Stomach (tissue), 9 donors: Measurements from ENCODE around the gene SLC22A31. TPM values are rescaled to one million over a fixed set of nuclear protein-coding genes. Genes with fewer than 3 reads are reported as not detected.

Experiments
- DNase-seq, 2 donors: peaks; one replicate each; pipeline versions ENCODE4 v3.0.0 to v3.0.0-alpha.2; 2013 to 2019
- H3K27ac ChIP-seq, 5 donors: fragments of 200-600 bp in 4 of 5; sonication (generic) in 4 of 5; one replicate each; pipeline ENCODE4 v1.5.1; 2013 to 2019; ENCODE audit warnings: mild to moderate bottlenecking in 1 of 5, moderate library complexity in 1 of 5
- H3K27me3 ChIP-seq, 3 donors: fragments of 200-600 bp; sonication (generic); one replicate each; pipeline ENCODE4 v1.5.1; 2017 to 2019; ENCODE audit warnings: mixed run types in 1 of 3
- H3K36me3 ChIP-seq, 4 donors: fragments of 200-600 bp; sonication (generic); 1 replicate in 3 of 4; 2 replicates in 1 of 4; pipeline ENCODE4 v1.5.1; 2016 to 2019
- H3K4me1 ChIP-seq, 4 donors: fragments of 200-600 bp; sonication (generic); one replicate each; pipeline ENCODE4 v1.5.1; 2016 to 2019
- H3K4me3 ChIP-seq, 4 donors: fragments of 200-600 bp; sonication (generic) in 3 of 4; one replicate each; pipeline ENCODE4 v1.5.1; 2016 to 2019; ENCODE audit warnings: mild to moderate bottlenecking in 1 of 4
- H3K9me3 ChIP-seq, 4 donors: fragments of 200-600 bp; sonication (generic); one replicate each; pipeline ENCODE4 v1.5.1; 2016 to 2019
- EP300 ChIP-seq: sonication (generic); formaldehyde crosslinking; IDR thresholded peaks from one replicate; pipeline ENCODE4 v1.6.1; 2017; ENCODE audit warnings: antibody characterized with exemption
- POLR2A ChIP-seq, 4 donors: fragments of 450-650 bp; IDR thresholded peaks; one replicate each; pipeline ENCODE4 v1.6.1; 2016; ENCODE audit warnings: antibody characterized with exemption in 4 of 4, control low read depth in 2 of 4, mild to moderate bottlenecking in 1 of 4, moderate library complexity in 1 of 4
- POLR2AphosphoS5 ChIP-seq, 3 donors: sonication (generic); formaldehyde crosslinking; IDR thresholded peaks; one replicate each; pipeline ENCODE4 v1.6.1; 2016; ENCODE audit warnings: antibody characterized with exemption in 3 of 3
- WGBS, 5 donors: extraction: QIAGEN DNeasy Blood & Tissue Kit in 3 of 5; methylation state at CpG; one replicate each; pipeline versions ENCODE4 v1.1.5 to v1.1.7; 2013 to 2018; 5-methylcytosine and 5-hydroxymethylcytosine counted together
- intact Hi-C: fragments of 100-400 bp; cut with DNase I; formaldehyde crosslinking; loops from one replicate; pipeline ENCODE4 v1.15.1; 2023; ENCODE audit warnings: low total_unique reads
- polyA plus RNA-seq, 3 donors: library from polyadenylated mRNA; stranded (reverse); fragments of 200-250 nt; gene quantifications; one replicate each; pipeline ENCODE4 v1.2.3, GENCODE V29; 2013
- total RNA-seq, 5 donors: library from RNA; depleted of rRNA; stranded (reverse); fragments of >200 nt; gene quantifications; one replicate each; pipeline versions ENCODE4 v1.1.0 to v1.2.3, GENCODE V29; 2014 to 2016
- TF ChIP-seq, protein P1 (sequence below), 7 experiments: fragments of 450-650 bp in 4 of 7; fragments of 200-600 bp in 3 of 7; sonication (generic) in 3 of 7; IDR thresholded peaks; one replicate each; pipeline ENCODE4 v1.5.1; 2016 to 2019; ENCODE audit warnings: antibody characterized with exemption in 7 of 7, control low read depth in 2 of 7, mild to moderate bottlenecking in 1 of 7
- donor health status: healthy with polysubstance abuse.
- donor health status: Bipolar disorder and iron deficiency.
- donor health status: healthy.

SLC22A31 gene
- total and polyA plus RNA-seq, 8 donors = 1.4 to 6.4 (median 2.8) TPM; not detected in 4

DNA sequence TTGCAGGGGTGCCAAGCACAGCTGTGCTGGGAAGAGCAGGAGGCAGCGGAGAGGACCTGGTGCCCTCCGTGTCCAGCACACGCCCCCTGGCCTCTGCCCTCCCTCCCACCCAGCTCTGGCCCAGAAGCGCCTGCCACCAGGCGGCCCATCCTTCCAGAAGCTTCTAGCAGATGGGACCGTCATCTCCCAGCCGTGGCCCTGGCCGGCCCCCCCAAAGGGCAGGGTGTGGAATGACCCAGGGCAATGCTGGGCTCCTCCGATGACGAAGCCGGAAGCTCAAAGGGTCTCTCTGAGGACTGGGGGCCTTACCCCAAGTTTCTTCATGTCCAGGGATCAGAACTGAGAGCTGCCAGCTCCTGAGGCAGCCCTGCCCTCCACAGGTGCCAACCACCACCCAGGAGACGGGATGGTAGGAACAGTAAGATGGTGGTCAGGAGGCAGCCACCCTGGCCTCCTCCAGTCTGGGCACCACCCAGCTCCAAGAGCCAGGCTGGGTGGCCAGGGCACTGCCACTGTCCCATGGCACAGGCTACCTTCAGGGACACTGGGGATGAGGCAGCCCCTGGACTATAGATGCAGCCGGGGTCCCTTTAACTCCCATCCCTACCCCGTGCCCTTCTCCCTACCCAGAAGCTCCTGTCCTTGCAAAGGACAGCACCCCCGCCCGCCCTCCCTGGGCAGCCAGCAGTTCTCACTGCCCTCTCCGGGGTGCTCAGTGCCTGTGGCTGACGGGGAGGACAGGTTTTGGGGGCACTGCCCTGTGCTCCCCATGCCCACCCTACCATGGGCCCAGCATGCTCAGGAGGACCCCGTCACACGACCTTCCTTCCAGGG is 35.3 kb downstream of the SLC22A31 start:
- H3K27ac ChIP-seq = no peak overlapping the region
- no peak overlapping the region for H3K4me3 ChIP-seq
- peaks cover 7 to 11% (median 9%) of the 10 kb centered on the region in 4 donors for H3K4me1 ChIP-seq
- 70 to 83% (median 75%) methylated on average over 11 to 20 of the region's 20 CpGs for WGBS, 5 donors
- intact Hi-C loops = loop anchor here (5.0 kb wide), 1 partner anchor 223 kb away; no protein-coding TSS in a partner anchor
- DNase-seq = no peak
- no peaks in the 10 kb centered on the region for H3K36me3 ChIP-seq
- no peaks in the 10 kb centered on the region for H3K9me3 ChIP-seq
- H3K27me3 ChIP-seq = peaks cover 0 to 88% (median 46%) of the 10 kb centered on the region in 3 donors
- TF ChIP-seq EP300 (no peak), POLR2A (IDR thresholded peaks at IDR 0.05) (no peak), POLR2AphosphoS5 (IDR thresholded peaks at IDR 0.05) (no peak)
- TF ChIP-seq, protein P1, sequence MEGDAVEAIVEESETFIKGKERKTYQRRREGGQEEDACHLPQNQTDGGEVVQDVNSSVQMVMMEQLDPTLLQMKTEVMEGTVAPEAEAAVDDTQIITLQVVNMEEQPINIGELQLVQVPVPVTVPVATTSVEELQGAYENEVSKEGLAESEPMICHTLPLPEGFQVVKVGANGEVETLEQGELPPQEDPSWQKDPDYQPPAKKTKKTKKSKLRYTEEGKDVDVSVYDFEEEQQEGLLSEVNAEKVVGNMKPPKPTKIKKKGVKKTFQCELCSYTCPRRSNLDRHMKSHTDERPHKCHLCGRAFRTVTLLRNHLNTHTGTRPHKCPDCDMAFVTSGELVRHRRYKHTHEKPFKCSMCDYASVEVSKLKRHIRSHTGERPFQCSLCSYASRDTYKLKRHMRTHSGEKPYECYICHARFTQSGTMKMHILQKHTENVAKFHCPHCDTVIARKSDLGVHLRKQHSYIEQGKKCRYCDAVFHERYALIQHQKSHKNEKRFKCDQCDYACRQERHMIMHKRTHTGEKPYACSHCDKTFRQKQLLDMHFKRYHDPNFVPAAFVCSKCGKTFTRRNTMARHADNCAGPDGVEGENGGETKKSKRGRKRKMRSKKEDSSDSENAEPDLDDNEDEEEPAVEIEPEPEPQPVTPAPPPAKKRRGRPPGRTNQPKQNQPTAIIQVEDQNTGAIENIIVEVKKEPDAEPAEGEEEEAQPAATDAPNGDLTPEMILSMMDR (IDR thresholded peaks at IDR 0.05) = no peak

DNA sequence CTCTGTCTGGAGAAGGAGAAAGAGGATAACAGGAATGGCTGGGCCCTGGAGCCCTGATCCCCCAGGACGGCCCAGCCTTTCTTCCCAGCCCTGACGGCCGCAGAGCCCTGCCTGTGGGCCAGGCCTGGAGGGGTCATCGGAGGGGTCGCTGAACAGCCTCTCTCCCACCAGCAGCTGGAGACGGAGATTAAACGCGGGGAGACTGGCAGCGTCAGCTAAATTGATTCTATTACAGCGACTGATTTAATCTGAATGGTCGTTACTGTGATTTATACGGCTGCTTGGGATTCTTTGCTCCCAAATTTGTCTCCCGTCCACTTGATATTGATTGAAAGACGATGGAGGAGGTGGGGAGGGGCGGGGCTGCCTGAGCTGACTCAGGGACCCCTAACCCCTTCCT is 35.9 kb downstream of the SLC22A31 start:
- peaks cover 6 to 10% (median 9%) of the 10 kb centered on the region in 4 donors for H3K4me1 ChIP-seq
- TF ChIP-seq POLR2AphosphoS5 (IDR thresholded peaks at IDR 0.05) = no peak
- TF ChIP-seq EP300 = no peak
- TF ChIP-seq, protein P1 (IDR thresholded peaks at IDR 0.05) = no peak
- TF ChIP-seq POLR2A (IDR thresholded peaks at IDR 0.05) = no peak
- H3K27me3 ChIP-seq = peaks cover 0 to 88% (median 46%) of the 10 kb centered on the region in 3 donors
- intact Hi-C loops = no loop called here
- no peak overlapping the region for H3K27ac ChIP-seq
- 49 to 64% (median 54%) methylated on average over 15 of the region's 15 CpGs for WGBS, 5 donors
- no peaks in the 10 kb centered on the region for H3K36me3 ChIP-seq
- H3K9me3 ChIP-seq = no peaks in the 10 kb centered on the region
- no peak for DNase-seq
- H3K4me3 ChIP-seq = no peak overlapping the region

DNA sequence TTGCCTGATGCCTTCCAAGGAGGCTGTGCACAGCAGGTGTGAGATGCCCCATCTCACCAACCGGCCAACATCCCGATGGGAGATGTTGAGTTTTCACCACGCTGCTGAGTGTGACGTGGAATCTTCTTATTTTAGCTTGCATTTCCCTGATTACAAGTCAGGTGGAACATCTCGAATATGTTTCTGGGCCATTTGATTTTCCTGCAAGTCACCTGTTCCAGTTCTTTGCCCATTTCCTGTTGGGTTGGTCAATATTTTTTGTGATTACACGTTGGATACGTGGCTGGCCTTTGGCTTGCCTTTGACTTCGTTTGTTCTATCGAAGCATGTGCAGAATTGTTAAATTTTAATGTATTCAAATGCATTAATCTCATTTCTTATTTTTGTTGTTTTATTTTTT is 37.0 kb downstream of the SLC22A31 start:
- Histone ChIP-seq H3K36me3 (no peaks in the 10 kb centered on the region), H3K27me3 (peaks cover 0 to 79% (median 35%) of the 10 kb centered on the region in 3 donors), H3K9me3 (no peaks in the 10 kb centered on the region), H3K4me3 (no peak overlapping the region), H3K4me1 (peaks cover 6 to 10% (median 9%) of the 10 kb centered on the region in 4 donors), H3K27ac (no peak overlapping the region)
- DNase-seq = no peak
- intact Hi-C loops = no loop called here
- TF ChIP-seq EP300 = no peak
- TF ChIP-seq POLR2AphosphoS5 (IDR thresholded peaks at IDR 0.05) = no peak
- TF ChIP-seq, protein P1 (IDR thresholded peaks at IDR 0.05) = no peak
- no peak for TF ChIP-seq POLR2A (IDR thresholded peaks at IDR 0.05)
- WGBS, 5 donors = 77 to 81% (median 78%) methylated on average over 9 of the region's 9 CpGs

DNA sequence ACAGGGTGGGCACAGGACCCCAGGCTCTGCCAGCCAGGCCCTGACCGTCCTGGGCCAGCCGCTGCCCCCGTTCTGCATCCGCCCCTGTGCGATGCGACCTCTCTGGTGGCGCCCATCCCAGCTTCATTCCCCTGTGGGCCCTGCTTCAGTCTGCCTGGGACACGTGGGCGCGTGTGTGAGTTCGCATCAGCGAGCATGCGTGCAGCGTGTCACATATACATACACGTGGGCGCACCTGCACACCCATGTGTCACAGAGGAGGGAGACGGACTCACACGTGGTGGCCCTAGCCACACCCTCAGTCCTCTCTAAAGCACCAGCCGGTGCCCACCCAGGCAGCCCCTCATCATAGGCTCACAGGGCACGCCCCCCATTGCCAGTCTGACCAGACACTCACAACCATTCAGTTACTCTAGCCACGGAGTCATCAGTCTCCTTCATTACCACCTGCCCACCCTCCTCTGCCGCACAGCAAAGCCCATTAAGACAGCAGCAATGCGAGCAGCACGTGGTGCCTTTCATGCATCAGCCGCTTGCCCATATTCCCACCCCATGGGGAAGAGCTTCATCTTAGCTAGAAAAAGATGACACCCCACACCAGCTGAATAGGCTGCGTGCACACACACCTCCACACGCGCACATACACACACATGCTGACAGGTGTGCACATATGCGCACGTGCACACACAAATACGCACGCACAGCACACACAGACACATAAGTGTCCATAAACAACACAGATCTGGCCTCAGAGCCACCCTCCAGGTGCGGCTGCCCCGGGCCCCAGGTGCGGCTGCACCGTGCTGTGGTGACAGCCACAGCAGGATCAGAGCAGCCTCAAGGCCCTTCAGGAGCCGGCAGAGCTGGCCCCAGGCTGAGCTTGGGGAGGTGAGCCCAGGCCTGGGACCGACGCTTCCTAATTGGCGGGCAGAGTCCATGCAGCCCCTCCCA is 38.3 kb downstream of the SLC22A31 start:
- Histone ChIP-seq H3K36me3 (no peaks in the 10 kb centered on the region), H3K27me3 (peaks cover 0 to 66% (median 22%) of the 10 kb centered on the region in 3 donors), H3K4me1 (peaks cover under 1 to 6% (median 3%) of the 10 kb centered on the region in 4 donors), H3K9me3 (no peaks in the 10 kb centered on the region), H3K27ac (no peak overlapping the region), H3K4me3 (no peak overlapping the region)
- DNase-seq = no peak
- 86 to 90% (median 87%) methylated on average over 26 to 40 of the region's 40 CpGs for WGBS, 5 donors
- TF ChIP-seq, protein P1 (IDR thresholded peaks at IDR 0.05) = no peak
- no peak for TF ChIP-seq EP300
- TF ChIP-seq POLR2AphosphoS5 (IDR thresholded peaks at IDR 0.05) = no peak
- no peak for TF ChIP-seq POLR2A (IDR thresholded peaks at IDR 0.05)
- intact Hi-C loops = no loop called here
